Vagina (tissue), 2 donors: ENCODE measurements around the gene RAPGEF4.

ENCODE experiments used
- POLR2AphosphoS5 ChIP-seq, 2 donors: sonication (generic); formaldehyde crosslinking; IDR thresholded peaks; one replicate each; pipeline ENCODE4 v1.9.0; 2017; ENCODE audit warnings: antibody characterized with exemption in 2 of 2, mild to moderate bottlenecking in 2 of 2, low read depth in 1 of 2; ENCODE audit not compliant: insufficient read depth in 1 of 2
- TF ChIP-seq, protein P1 (sequence below), 3 experiments: fragments of 450-650 bp in 2 of 3; fragments of 200-600 bp in 1 of 3; sonication (generic) in 1 of 3; IDR thresholded peaks; one replicate each; pipeline ENCODE4 v1.5.1; 2017 to 2019; ENCODE audit warnings: antibody characterized with exemption in 3 of 3, mild to moderate bottlenecking in 2 of 3, moderate library complexity in 2 of 3

GRCh38 chr2:172709566-172710291 is 25.9 kb upstream of the RAPGEF4 start:
- TF ChIP-seq, protein P1, sequence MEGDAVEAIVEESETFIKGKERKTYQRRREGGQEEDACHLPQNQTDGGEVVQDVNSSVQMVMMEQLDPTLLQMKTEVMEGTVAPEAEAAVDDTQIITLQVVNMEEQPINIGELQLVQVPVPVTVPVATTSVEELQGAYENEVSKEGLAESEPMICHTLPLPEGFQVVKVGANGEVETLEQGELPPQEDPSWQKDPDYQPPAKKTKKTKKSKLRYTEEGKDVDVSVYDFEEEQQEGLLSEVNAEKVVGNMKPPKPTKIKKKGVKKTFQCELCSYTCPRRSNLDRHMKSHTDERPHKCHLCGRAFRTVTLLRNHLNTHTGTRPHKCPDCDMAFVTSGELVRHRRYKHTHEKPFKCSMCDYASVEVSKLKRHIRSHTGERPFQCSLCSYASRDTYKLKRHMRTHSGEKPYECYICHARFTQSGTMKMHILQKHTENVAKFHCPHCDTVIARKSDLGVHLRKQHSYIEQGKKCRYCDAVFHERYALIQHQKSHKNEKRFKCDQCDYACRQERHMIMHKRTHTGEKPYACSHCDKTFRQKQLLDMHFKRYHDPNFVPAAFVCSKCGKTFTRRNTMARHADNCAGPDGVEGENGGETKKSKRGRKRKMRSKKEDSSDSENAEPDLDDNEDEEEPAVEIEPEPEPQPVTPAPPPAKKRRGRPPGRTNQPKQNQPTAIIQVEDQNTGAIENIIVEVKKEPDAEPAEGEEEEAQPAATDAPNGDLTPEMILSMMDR (IDR thresholded peaks at IDR 0.05): no peak
- no peak for TF ChIP-seq POLR2AphosphoS5 (IDR thresholded peaks at IDR 0.05; ENCODE audit: insufficient read depth in 1 of 2, low read depth in 1 of 2)
